Measurements from ENCODE around the gene REG3G. TPM values are rescaled to one million over a fixed set of nuclear protein-coding genes. Genes with fewer than 3 reads are reported as not detected.

The REG3G gene
- not detected for total RNA-seq

DNA sequence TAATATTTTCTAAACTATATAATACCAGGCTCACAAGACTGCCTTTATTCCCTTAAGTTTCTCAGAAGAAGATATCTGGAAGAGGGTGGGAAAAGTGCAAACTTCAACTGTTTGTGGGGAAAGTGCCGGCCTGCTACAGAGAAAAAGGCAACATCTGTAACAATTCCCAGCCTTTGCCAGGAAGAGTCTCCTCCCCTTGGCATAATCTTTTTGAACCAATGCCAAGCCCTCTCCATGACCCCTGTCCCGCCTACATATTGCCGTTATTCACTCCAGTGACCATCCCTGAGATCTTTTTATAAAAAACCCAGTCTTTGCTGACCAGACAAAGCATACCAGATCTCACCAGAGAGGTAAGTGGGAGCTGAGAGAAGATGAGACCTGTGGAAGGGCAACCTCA, at the start of gene REG3G:
Gene REG3G, plus strand, starts transcription at position 282 of the 400 bp plus-strand sequence. CDS start 392 bp downstream, outside the sequence.
- intact Hi-C loops (cut with DNase I) = no loop called here
- 54% methylated on average over 3 of the region's 3 CpGs for WGBS
- H3K27me3 ChIP-seq = peaks cover 0 to 3% (median 0%) of the 10 kb centered on the region in 4 donors
- no peaks in the 10 kb centered on the region for H3K4me1 ChIP-seq
- H3K36me3 ChIP-seq = no peaks in the 10 kb centered on the region
- no peak for DNase-seq (ENCODE audit: extremely low spot score)
- H3K4me3 ChIP-seq = no peak within 1 kb of the TSS
- no peaks in the 10 kb centered on the region for H3K9me3 ChIP-seq
- no peak for TF ChIP-seq EP300 (IDR thresholded peaks at IDR 0.05)
- TF ChIP-seq, protein P1, sequence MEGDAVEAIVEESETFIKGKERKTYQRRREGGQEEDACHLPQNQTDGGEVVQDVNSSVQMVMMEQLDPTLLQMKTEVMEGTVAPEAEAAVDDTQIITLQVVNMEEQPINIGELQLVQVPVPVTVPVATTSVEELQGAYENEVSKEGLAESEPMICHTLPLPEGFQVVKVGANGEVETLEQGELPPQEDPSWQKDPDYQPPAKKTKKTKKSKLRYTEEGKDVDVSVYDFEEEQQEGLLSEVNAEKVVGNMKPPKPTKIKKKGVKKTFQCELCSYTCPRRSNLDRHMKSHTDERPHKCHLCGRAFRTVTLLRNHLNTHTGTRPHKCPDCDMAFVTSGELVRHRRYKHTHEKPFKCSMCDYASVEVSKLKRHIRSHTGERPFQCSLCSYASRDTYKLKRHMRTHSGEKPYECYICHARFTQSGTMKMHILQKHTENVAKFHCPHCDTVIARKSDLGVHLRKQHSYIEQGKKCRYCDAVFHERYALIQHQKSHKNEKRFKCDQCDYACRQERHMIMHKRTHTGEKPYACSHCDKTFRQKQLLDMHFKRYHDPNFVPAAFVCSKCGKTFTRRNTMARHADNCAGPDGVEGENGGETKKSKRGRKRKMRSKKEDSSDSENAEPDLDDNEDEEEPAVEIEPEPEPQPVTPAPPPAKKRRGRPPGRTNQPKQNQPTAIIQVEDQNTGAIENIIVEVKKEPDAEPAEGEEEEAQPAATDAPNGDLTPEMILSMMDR (IDR thresholded peaks at IDR 0.05) = no peak
- no peak for TF ChIP-seq POLR2AphosphoS5 (IDR thresholded peaks at IDR 0.05)
- no peak for TF ChIP-seq POLR2A (IDR thresholded peaks at IDR 0.05; ENCODE audit: low read depth)
- no peak within 1 kb of the TSS for H3K27ac ChIP-seq (replicated peaks in 1 of 4)

DNA sequence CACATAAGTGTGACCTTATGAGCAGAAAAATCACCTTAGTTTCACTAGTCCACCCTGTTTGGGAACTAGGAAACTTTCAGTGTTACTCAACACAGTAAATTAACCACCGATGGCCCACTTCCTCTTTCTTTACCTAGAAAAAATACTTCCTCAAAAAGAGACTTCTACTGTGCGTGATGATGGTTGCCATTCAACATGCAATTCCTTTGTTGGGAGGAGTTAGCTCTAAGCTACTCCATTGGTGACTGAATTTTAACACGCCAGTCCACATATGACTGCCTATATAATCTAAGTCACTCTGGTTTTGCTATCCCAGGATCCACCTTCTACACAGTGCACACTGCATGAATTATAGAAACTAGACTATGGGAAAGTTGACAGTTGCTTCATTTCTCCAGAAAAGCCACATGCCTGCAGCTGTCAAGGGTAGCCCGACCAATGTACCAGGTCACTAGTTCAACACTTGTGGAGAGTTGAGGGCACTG, 47.8 kb upstream of the REG3G start:
- H3K36me3 ChIP-seq = no peaks in the 10 kb centered on the region
- 80% methylated on average over 4 of the region's 4 CpGs for WGBS
- no peak for DNase-seq (ENCODE audit: extremely low spot score)
- no peak overlapping the region for H3K4me3 ChIP-seq
- no peak overlapping the region for H3K27ac ChIP-seq (replicated peaks in 1 of 4)
- TF ChIP-seq POLR2A (IDR thresholded peaks at IDR 0.05; ENCODE audit: low read depth) (no peak), POLR2AphosphoS5 (IDR thresholded peaks at IDR 0.05) (no peak), EP300 (IDR thresholded peaks at IDR 0.05) (no peak)
- TF ChIP-seq, protein P1 (IDR thresholded peaks at IDR 0.05) = no peak
- H3K4me1 ChIP-seq = no peaks in the 10 kb centered on the region
- peaks cover 0 to 8% (median 0%) of the 10 kb centered on the region in 4 donors for H3K27me3 ChIP-seq
- intact Hi-C loops (cut with DNase I) = no loop called here
- no peaks in the 10 kb centered on the region for H3K9me3 ChIP-seq

DNA sequence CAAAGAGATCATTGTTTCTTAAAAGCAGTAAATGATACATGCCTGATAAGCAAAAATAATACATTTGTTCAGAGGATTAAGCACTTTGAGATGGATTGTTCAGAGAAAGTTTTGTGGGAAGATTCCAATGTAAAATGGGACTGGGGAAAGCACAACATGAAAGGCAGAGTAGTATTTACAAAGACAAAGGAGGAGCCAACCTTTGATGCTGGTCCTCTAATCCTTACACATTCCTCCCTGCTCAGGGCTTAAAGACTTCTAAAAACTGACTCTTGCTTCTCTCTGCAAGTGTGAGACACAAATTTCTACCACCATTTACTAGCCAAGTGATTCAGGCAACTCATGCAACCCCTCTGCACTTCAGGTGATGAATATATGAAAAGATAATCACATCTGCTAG, 47.2 kb upstream of the REG3G start:
- no peaks in the 10 kb centered on the region for H3K4me1 ChIP-seq
- H3K4me3 ChIP-seq = no peak overlapping the region
- intact Hi-C loops (cut with DNase I) = no loop called here
- no peaks in the 10 kb centered on the region for H3K36me3 ChIP-seq
- peaks cover 0 to 8% (median 0%) of the 10 kb centered on the region in 4 donors for H3K27me3 ChIP-seq
- no peak for TF ChIP-seq POLR2A (IDR thresholded peaks at IDR 0.05; ENCODE audit: low read depth)
- TF ChIP-seq, protein P1 (IDR thresholded peaks at IDR 0.05) = no peak
- TF ChIP-seq POLR2AphosphoS5 (IDR thresholded peaks at IDR 0.05) = no peak
- no peak for TF ChIP-seq EP300 (IDR thresholded peaks at IDR 0.05)
- H3K27ac ChIP-seq (replicated peaks in 1 of 4) = no peak overlapping the region
- no peaks in the 10 kb centered on the region for H3K9me3 ChIP-seq
- DNase-seq (ENCODE audit: extremely low spot score) = no peak

DNA sequence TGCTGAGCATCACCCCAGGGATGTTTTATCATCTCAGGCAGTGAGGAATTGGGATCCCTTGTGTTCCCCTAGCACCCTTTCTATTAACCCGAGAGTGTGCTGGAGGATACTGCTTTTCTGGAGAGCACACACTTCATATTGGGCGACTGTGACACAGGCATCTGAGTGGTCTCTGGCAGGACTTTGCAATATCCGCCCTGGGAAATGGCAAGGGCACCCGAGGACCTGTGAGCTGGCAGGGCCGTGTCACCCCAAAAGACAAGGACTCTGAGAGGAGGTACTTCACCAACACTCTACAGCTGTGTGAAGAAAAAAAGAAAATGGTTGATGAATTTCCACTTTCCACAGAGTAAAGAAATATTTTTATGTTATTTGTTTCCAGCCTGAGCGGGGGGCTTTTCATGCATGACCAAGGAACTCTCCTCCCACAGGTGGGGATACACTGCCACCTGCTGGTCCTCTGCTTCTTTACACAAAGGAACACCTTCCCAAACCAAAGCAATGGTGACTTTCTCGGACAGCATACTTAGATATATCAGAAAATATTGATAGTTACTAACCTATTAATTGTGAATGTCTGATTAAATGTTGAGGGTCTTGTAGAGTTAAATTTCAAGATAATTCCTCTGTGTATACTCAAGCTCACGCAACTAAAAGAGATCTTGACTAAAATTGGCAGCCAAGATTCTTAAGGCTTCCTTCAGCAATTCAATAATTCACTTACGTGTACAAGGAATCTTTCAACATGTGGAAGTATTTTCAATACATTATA, 45.9 kb upstream of the REG3G start:
- no peak overlapping the region for H3K4me3 ChIP-seq
- TF ChIP-seq, protein P1 (IDR thresholded peaks at IDR 0.05) = peak; percentile 40 to 66 (median 53)
- TF ChIP-seq EP300 (IDR thresholded peaks at IDR 0.05) = no peak
- no peak for TF ChIP-seq POLR2AphosphoS5 (IDR thresholded peaks at IDR 0.05)
- TF ChIP-seq POLR2A (IDR thresholded peaks at IDR 0.05; ENCODE audit: low read depth) = no peak
- no peak for DNase-seq (ENCODE audit: extremely low spot score)
- H3K27me3 ChIP-seq = peaks cover 0 to 8% (median 0%) of the 10 kb centered on the region in 4 donors
- intact Hi-C loops (cut with DNase I) = no loop called here
- no peak overlapping the region for H3K27ac ChIP-seq (replicated peaks in 1 of 4)
- no peaks in the 10 kb centered on the region for H3K9me3 ChIP-seq
- H3K4me1 ChIP-seq = no peaks in the 10 kb centered on the region
- H3K36me3 ChIP-seq = no peaks in the 10 kb centered on the region
- 28% methylated on average over 7 of the region's 9 CpGs for WGBS

Data from esophagus muscularis mucosa (tissue), 4 donors.